PFSK-1 (cell line): ENCODE data around the gene GAREM2.

Source experiments
- FOXP2 ChIP-seq: optimal IDR thresholded peaks from 2 replicates; pipeline ENCODE3; 2011; ENCODE audit warnings: borderline replicate concordance, control low read depth, inconsistent platforms; ENCODE audit not compliant: insufficient read depth; ENCODE audit errors: extremely low read length, extremely low read depth
- POLR2AphosphoS5 ChIP-seq: IDR thresholded peaks from 2 replicates; pipeline ENCODE4 v1.6.1; 2012; ENCODE audit warnings: low read depth, mild to moderate bottlenecking, control low read depth, low read length, moderate library complexity
- SIN3A ChIP-seq: IDR thresholded peaks from 2 replicates; pipeline ENCODE4 v1.6.1; 2012; ENCODE audit warnings: mild to moderate bottlenecking, low read length, moderate library complexity, borderline replicate concordance; ENCODE audit not compliant: insufficient read depth
- TAF1 ChIP-seq: IDR thresholded peaks from 2 replicates; pipeline ENCODE4 v1.6.1; 2012; ENCODE audit warnings: low read length, control low read depth, borderline replicate concordance; ENCODE audit not compliant: insufficient read depth
- TF ChIP-seq, protein P1 (sequence below), 2 experiments: IDR thresholded peaks; 2 replicates each; pipeline versions ENCODE4 v1.6.1 to v1.8.0; 2011 to 2012; ENCODE audit warnings: low read depth in 2 of 2, low read length in 2 of 2, control low read depth in 1 of 2, inconsistent platforms in 1 of 2, mild to moderate bottlenecking in 1 of 2, moderate library complexity in 1 of 2; ENCODE audit not compliant: insufficient read depth in 1 of 2

GAREM2 gene

GRCh38 chr2:26182441-26182840, 9.6 kb downstream of the GAREM2 start:
- TF ChIP-seq POLR2AphosphoS5 (no peak), SIN3A (no peak), TAF1 (no peak), FOXP2 (no peak)
- TF ChIP-seq, protein P1, sequence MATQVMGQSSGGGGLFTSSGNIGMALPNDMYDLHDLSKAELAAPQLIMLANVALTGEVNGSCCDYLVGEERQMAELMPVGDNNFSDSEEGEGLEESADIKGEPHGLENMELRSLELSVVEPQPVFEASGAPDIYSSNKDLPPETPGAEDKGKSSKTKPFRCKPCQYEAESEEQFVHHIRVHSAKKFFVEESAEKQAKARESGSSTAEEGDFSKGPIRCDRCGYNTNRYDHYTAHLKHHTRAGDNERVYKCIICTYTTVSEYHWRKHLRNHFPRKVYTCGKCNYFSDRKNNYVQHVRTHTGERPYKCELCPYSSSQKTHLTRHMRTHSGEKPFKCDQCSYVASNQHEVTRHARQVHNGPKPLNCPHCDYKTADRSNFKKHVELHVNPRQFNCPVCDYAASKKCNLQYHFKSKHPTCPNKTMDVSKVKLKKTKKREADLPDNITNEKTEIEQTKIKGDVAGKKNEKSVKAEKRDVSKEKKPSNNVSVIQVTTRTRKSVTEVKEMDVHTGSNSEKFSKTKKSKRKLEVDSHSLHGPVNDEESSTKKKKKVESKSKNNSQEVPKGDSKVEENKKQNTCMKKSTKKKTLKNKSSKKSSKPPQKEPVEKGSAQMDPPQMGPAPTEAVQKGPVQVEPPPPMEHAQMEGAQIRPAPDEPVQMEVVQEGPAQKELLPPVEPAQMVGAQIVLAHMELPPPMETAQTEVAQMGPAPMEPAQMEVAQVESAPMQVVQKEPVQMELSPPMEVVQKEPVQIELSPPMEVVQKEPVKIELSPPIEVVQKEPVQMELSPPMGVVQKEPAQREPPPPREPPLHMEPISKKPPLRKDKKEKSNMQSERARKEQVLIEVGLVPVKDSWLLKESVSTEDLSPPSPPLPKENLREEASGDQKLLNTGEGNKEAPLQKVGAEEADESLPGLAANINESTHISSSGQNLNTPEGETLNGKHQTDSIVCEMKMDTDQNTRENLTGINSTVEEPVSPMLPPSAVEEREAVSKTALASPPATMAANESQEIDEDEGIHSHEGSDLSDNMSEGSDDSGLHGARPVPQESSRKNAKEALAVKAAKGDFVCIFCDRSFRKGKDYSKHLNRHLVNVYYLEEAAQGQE (IDR thresholded peaks at IDR 0.05; ENCODE audit: insufficient read depth in 1 of 2, low read depth in 2 of 2, low read length in 2 of 2): no peak

DNA sequence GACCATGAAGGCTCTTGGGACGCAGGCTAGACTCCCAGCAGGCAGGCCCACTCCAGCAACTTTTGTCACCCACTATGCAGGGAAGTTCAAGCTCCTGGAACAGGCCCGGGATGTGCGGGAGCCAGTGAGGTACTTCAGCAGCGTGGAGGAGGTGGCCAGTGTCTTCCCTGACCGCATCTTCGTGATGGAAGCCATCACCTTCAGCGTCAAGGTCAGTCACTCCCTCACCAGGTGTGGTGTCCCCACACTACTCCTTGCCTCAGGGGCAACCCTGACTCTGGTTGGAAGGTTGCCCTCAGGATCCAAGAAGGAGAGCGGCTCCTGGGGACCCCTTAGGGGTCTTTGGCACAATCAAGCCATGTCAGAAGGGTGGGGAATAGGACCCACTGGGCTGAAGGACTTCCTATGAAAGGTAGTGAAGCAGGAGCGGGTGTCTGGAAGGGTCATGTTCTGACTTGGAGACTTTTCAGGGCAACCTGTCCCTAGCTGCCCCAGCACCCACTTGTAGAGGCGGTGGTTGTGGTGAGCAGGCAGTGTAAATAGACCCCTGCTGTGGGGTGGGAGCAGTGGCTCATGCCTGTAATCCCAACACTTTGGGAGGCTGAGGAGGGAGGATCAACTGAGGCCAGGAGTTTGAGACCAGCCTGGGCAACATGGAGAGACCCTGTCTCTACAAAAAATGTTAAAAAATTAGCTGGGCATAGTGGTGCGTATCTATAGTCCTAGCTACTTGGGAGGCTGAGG, 10.2 kb downstream of the GAREM2 start:
- TF ChIP-seq TAF1 (no peak), POLR2AphosphoS5 (no peak), SIN3A (no peak), FOXP2 (no peak)
- TF ChIP-seq, protein P1 (IDR thresholded peaks at IDR 0.05; ENCODE audit: insufficient read depth in 1 of 2, low read depth in 2 of 2, low read length in 2 of 2): no peak

- TF ChIP-seq, protein P1 (IDR thresholded peaks at IDR 0.05; ENCODE audit: insufficient read depth in 1 of 2, low read depth in 2 of 2, low read length in 2 of 2): no peak
- TF ChIP-seq TAF1 (no peak), SIN3A (no peak), FOXP2 (no peak)
Observed at GRCh38 chr2:26184121-26184520, 11.2 kb downstream of the GAREM2 start.

- TF ChIP-seq SIN3A: no peak
- TF ChIP-seq, protein P1 (IDR thresholded peaks at IDR 0.05; ENCODE audit: insufficient read depth in 1 of 2, low read depth in 2 of 2, low read length in 2 of 2): peak in 1 of 2 experiments; percentile 32; a peak in 1 of 4 replicates
- 0 out of 2 replicates have a peak, but pooled peaks have one; percentile 36 for TF ChIP-seq TAF1
- no peak; the same call in 1 of the 2 replicates for TF ChIP-seq POLR2AphosphoS5
- peak; percentile 90 for TF ChIP-seq FOXP2
Observed at GRCh38 chr2:26184555-26185303, 11.8 kb downstream of the GAREM2 start.
